Adrenal gland (tissue), 5 donors: ENCODE results near the gene ANXA4.
A peak's percentile ranks its signal among the peaks of the same experiment; 100 is the strongest.

Experiments used
- POLR2A ChIP-seq, 2 donors: fragments of 450-650 bp; IDR thresholded peaks; one replicate each; pipeline ENCODE4 v1.6.1; 2017; ENCODE audit warnings: antibody characterized with exemption in 2 of 2, mild to moderate bottlenecking in 2 of 2, moderate library complexity in 1 of 2
- TF ChIP-seq, protein P1 (sequence below), 6 experiments: fragments of 450-650 bp in 4 of 6; fragments of 200-600 bp in 2 of 6; sonication (generic) in 1 of 6; IDR thresholded peaks; 1 replicate in 5 of 6; 2 replicates in 1 of 6; pipeline versions ENCODE4 v1.5.1 to v1.8.0; 2016 to 2021; ENCODE audit warnings: antibody characterized with exemption in 6 of 6, mild to moderate bottlenecking in 2 of 6, moderate library complexity in 1 of 6
- donor health status: DM: no; HTN: no; CAD: no.

DNA sequence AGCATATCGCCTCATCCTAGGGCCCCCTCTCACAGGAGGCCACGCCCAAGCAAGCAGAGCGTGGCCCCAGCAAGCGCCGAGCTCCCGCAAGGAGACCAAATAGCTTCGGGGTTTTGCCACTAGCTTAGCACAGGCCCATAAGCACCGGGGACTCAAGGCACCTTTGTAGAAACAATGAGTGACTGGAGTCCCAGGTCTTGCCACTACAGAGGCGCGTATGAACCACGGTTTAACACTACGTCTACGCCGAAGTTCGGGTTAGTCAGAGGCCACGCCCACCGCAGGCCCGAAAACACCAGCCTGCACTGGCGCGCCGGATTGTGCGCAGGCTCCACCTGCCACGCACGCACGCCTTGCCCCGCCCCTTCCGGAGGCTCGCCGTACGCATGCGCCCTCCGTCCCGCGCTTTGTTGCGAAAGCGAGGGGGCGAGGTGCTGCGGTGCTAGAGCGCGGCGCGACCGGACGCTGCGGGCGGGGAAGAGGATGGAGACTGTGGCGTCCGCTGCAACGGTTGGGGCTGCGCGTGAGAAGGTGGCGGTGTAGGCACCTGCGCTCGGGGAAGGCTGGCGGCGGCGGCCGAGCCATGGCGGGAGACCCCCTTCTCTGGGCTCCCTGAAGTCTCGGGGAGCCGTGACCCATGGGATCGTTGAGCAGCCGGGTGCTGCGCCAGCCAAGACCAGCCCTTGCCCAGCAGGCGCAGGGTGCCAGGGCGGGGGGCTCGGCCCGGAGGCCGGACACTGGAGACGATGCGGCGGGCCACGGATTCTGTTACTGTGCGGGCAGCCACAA lies 87.5 kb downstream of the ANXA4 start, which contains the start of gene GMCL1:
- peak; percentile 41 to 92 for TF ChIP-seq POLR2A (IDR thresholded peaks at IDR 0.05)
- TF ChIP-seq, protein P1, sequence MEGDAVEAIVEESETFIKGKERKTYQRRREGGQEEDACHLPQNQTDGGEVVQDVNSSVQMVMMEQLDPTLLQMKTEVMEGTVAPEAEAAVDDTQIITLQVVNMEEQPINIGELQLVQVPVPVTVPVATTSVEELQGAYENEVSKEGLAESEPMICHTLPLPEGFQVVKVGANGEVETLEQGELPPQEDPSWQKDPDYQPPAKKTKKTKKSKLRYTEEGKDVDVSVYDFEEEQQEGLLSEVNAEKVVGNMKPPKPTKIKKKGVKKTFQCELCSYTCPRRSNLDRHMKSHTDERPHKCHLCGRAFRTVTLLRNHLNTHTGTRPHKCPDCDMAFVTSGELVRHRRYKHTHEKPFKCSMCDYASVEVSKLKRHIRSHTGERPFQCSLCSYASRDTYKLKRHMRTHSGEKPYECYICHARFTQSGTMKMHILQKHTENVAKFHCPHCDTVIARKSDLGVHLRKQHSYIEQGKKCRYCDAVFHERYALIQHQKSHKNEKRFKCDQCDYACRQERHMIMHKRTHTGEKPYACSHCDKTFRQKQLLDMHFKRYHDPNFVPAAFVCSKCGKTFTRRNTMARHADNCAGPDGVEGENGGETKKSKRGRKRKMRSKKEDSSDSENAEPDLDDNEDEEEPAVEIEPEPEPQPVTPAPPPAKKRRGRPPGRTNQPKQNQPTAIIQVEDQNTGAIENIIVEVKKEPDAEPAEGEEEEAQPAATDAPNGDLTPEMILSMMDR (IDR thresholded peaks at IDR 0.05), result peak in 1 of 6 experiments; percentile 15
